A673 (cell line): ENCODE measurements around the gene TNS1. TPM values are rescaled to one million over a fixed set of nuclear protein-coding genes. Genes with fewer than 3 reads are reported as not detected.

Experiments used
- BruUV-seq: library from RNA; stranded (reverse); fragments of 400-500 nt; replicated peaks from 2 replicates; lab custom pipeline; 2021; lab: Mats Ljungman, UMichigan
- CTCF ChIA-PET: fragments of 300-600 bp; sonication (Branson Sonifier 250); formaldehyde crosslinking; loops from one replicate; lab custom pipeline; 2022; ENCODE audit warnings: antibody characterized with exemption; lab: Charles Lee
- POLR2A ChIA-PET: fragments of 300-600 bp; sonication (Branson Sonifier 250); formaldehyde crosslinking; loops from one replicate; lab custom pipeline; 2022; ENCODE audit warnings: antibody characterized with exemption; ENCODE audit not compliant: low non-redundant PET; lab: Charles Lee
- DNase-seq: peaks from one replicate; pipeline ENCODE4 v3.0.0-alpha.2; 2015; ENCODE audit warnings: low spot score
- H3K27ac ChIP-seq: fragments of 200-600 bp; sonication (generic); 2 replicates; pipeline ENCODE4 v1.5.1; 2016; ENCODE audit warnings: mixed run types, low read depth, mild to moderate bottlenecking, mixed read lengths, antibody characterized with exemption, low read length; ENCODE audit not compliant: poor library complexity, severe bottlenecking
- H3K27me3 ChIP-seq: fragments of 200-600 bp; sonication (generic); replicated peaks from 2 replicates; pipeline ENCODE4 v1.6.1; 2017; ENCODE audit warnings: mixed run types, low read depth, mild to moderate bottlenecking, mixed read lengths, antibody characterized with exemption, low read length; ENCODE audit not compliant: insufficient read depth, poor library complexity
- H3K36me3 ChIP-seq: fragments of 200-600 bp; sonication (generic); 2 replicates; pipeline ENCODE4 v1.6.1; 2016; ENCODE audit warnings: mixed run types, mild to moderate bottlenecking, mixed read lengths, antibody characterized with exemption, low read length; ENCODE audit not compliant: insufficient read depth, poor library complexity, severe bottlenecking
- H3K4me1 ChIP-seq: fragments of 200-600 bp; sonication (generic); 2 replicates; pipeline ENCODE4 v1.6.1; 2017; ENCODE audit warnings: mixed run types, mild to moderate bottlenecking, mixed read lengths, antibody characterized with exemption, low read length; ENCODE audit not compliant: insufficient read depth, poor library complexity, severe bottlenecking
- H3K4me3 ChIP-seq: fragments of 200-600 bp; sonication (generic); 2 replicates; pipeline ENCODE4 v1.5.1; 2016; ENCODE audit warnings: low read depth, mixed run types, mild to moderate bottlenecking, mixed read lengths, low read length; ENCODE audit not compliant: poor library complexity, severe bottlenecking
- H3K9me3 ChIP-seq: fragments of 200-600 bp; sonication (generic); 2 replicates; pipeline ENCODE4 v1.6.1; 2016; ENCODE audit warnings: mixed run types, low read depth, mild to moderate bottlenecking, mixed read lengths, antibody characterized with exemption, low read length; ENCODE audit not compliant: poor library complexity, severe bottlenecking
- EZH2 ChIP-seq: fragments of 200-600 bp; sonication (generic); IDR thresholded peaks from 2 replicates; pipeline ENCODE4 v1.6.1; 2017; ENCODE audit warnings: borderline replicate concordance, low read depth, mild to moderate bottlenecking, mixed read lengths, antibody characterized with exemption, low read length; ENCODE audit not compliant: poor library complexity, severe bottlenecking
- intact Hi-C: fragments of 100-400 bp; cut with micrococcal nuclease; formaldehyde crosslinking; loops from one replicate; pipeline ENCODE4 v1.10.0; 2022; ENCODE audit not compliant: unreplicated experiment
- total RNA-seq: library from RNA; stranded (reverse); gene quantifications from 2 replicates; pipeline ENCODE4 v1.2.3, GENCODE V29; 2021
- TF ChIP-seq, protein P1 (sequence below): fragments of 300-800, 200-600 bp; sonication (generic); conservative IDR thresholded peaks from 2 replicates; pipeline ENCODE4 v1.5.1; 2017; ENCODE audit warnings: low read depth, mild to moderate bottlenecking, antibody characterized with exemption, low read length, moderate library complexity, mixed read lengths

TNS1 gene
- total RNA-seq, 1 experiment from 2014 or later, result 99.6 TPM

DNA sequence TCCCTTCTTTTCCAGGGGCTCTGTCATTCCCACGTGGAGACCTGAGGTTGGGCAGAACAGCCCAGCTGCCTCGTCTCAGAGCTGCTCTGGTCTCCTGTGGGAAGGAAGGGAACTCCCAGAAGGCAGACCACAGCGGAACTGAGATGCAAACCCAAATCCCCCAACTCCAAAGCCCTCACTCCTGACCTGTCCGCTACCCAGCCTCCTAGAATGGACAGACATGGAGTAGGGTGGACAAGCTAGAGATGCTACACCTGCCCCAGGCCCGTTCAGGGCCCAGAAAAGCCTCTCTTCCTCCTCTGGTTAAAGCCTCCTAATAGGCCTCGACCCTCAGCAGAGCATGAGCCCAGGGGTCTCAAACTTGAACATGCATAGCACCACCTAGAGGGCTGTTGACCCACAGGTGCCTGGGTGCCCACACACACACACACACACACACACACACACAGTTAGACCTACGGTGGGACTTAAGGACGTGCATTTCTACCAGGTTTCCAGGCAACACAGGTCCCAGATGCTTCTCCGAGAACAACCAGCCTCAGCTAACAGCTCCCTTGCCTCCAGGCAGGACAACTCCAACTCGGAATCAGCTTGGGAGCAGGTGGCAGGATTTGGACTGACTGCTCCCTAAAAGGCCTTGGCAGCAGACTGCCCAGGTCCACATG lies 93.5 kb downstream of the TNS1 start:
- H3K4me1 ChIP-seq, result no peaks in the 10 kb centered on the region
- H3K4me3 ChIP-seq, result no peak overlapping the region
- POLR2A ChIA-PET, result no interaction called here
- CTCF ChIA-PET, result interaction anchor here (0.6 kb wide), 1 partner anchor 84 kb away, joined by 3 read pairs; no protein-coding TSS in a partner anchor
- no peak for DNase-seq
- no peaks in the 10 kb centered on the region for H3K27me3 ChIP-seq
- H3K36me3 ChIP-seq, result no peaks in the 10 kb centered on the region
- no peak for TF ChIP-seq EZH2
- TF ChIP-seq, protein P1, sequence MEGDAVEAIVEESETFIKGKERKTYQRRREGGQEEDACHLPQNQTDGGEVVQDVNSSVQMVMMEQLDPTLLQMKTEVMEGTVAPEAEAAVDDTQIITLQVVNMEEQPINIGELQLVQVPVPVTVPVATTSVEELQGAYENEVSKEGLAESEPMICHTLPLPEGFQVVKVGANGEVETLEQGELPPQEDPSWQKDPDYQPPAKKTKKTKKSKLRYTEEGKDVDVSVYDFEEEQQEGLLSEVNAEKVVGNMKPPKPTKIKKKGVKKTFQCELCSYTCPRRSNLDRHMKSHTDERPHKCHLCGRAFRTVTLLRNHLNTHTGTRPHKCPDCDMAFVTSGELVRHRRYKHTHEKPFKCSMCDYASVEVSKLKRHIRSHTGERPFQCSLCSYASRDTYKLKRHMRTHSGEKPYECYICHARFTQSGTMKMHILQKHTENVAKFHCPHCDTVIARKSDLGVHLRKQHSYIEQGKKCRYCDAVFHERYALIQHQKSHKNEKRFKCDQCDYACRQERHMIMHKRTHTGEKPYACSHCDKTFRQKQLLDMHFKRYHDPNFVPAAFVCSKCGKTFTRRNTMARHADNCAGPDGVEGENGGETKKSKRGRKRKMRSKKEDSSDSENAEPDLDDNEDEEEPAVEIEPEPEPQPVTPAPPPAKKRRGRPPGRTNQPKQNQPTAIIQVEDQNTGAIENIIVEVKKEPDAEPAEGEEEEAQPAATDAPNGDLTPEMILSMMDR, result 0 out of 2 replicates have a peak, but pooled peaks have one; percentile 22
- BruUV-seq, result no TSS peak
- no peak overlapping the region for H3K27ac ChIP-seq
- intact Hi-C loops, result no loop called here
- H3K9me3 ChIP-seq, result no peaks in the 10 kb centered on the region

DNA sequence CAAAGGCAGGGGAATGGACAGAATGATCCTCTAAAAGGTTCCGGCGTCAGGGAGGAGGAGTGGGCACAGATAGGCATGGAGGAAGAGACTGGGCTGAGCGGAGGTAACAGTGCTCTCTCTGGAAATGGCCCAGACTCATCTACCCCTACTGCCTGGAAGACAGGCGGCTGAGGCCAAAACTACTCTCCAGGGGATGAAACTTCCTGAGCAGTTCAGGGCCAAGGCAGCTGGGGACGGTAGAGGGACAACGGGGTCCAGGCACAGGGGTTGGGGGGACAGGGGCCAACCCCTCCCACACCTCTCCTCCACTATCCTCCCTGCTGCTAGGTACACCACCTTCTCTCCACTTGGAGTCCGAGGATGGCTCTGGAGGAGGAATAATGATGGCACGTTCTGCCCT lies 94.3 kb downstream of the TNS1 start:
- TF ChIP-seq, protein P1, result no peak
- no peak for TF ChIP-seq EZH2
- no TSS peak for BruUV-seq
- intact Hi-C loops, result no loop called here
- no peaks in the 10 kb centered on the region for H3K36me3 ChIP-seq
- H3K4me1 ChIP-seq, result peaks cover 6% of the 10 kb centered on the region
- no peak overlapping the region for H3K4me3 ChIP-seq
- DNase-seq, result no peak
- H3K9me3 ChIP-seq, result no peaks in the 10 kb centered on the region
- no peaks in the 10 kb centered on the region for H3K27me3 ChIP-seq
- POLR2A ChIA-PET, result no interaction called here
- no peak overlapping the region for H3K27ac ChIP-seq
- CTCF ChIA-PET, result no interaction called here

DNA sequence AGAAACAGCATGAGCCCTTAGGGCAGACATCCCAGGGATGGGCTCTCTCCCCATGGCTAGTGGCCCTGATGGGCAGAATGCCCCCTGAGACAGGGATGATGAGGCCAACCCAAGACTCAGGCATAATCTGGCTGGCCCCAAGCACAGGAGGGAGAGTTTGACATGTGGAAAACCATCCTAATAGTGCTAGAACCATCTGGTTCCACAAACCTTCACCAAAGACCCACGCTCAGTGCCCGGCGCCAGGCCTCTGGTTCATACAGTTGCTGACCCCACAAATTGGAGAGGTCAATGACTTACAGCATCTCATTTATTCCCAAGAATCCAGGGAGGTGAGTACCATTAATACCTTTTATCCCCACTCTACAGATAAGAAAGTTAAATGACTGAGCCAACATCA lies 95.5 kb downstream of the TNS1 start:
- H3K27ac ChIP-seq, result no peak overlapping the region
- no peaks in the 10 kb centered on the region for H3K36me3 ChIP-seq
- ChIA-PET CTCF (no interaction called here), POLR2A (no interaction called here)
- TF ChIP-seq, protein P1, result no peak
- TF ChIP-seq EZH2, result no peak
- H3K4me3 ChIP-seq, result no peak overlapping the region
- intact Hi-C loops, result no loop called here
- no peak for DNase-seq
- H3K9me3 ChIP-seq, result no peaks in the 10 kb centered on the region
- peaks cover 6% of the 10 kb centered on the region for H3K4me1 ChIP-seq
- no peaks in the 10 kb centered on the region for H3K27me3 ChIP-seq
- no TSS peak for BruUV-seq
